Breast epithelium (tissue), 4 donors: ENCODE results near the gene CALN1. TPM values are rescaled to one million over a fixed set of nuclear protein-coding genes. Genes with fewer than 3 reads are reported as not detected.

Experiments
- DNase-seq, 2 donors: peaks; one replicate each; pipeline ENCODE4 v3.0.0-alpha.2; 2019; ENCODE audit warnings: low spot score in 2 of 2
- H3K27ac ChIP-seq, 2 donors: fragments of 200-600 bp; sonication (generic) in 1 of 2; one replicate each; pipeline ENCODE4 v1.5.1; 2016 to 2019; ENCODE audit warnings: mild to moderate bottlenecking in 1 of 2
- H3K27me3 ChIP-seq, 2 donors: fragments of 200-600 bp; sonication (generic) in 1 of 2; one replicate each; pipeline versions ENCODE4 v1.5.1 to v1.6.0; 2017 to 2019; ENCODE audit warnings: control low read depth in 1 of 2, mild to moderate bottlenecking in 1 of 2
- H3K36me3 ChIP-seq: fragments of 200-600 bp; one replicate; pipeline ENCODE4 v1.5.1; 2019
- H3K4me1 ChIP-seq, 2 donors: fragments of 200-600 bp; sonication (generic); one replicate each; pipeline ENCODE4 v1.5.1; 2016 to 2019; ENCODE audit warnings: control low read depth in 1 of 2
- H3K4me3 ChIP-seq, 3 donors: fragments of 200-600 bp; sonication (generic); 1 replicate in 2 of 3; 2 replicates in 1 of 3; pipeline ENCODE4 v1.5.1; 2016 to 2019; ENCODE audit warnings: mild to moderate bottlenecking in 3 of 3, moderate library complexity in 2 of 3
- H3K9me3 ChIP-seq, 2 donors: fragments of 200-600 bp; sonication (generic) in 1 of 2; one replicate each; pipeline ENCODE4 v1.5.1; 2016 to 2019; ENCODE audit warnings: control low read depth in 1 of 2
- POLR2A ChIP-seq: fragments of 450-650 bp; IDR thresholded peaks from one replicate; pipeline ENCODE4 v1.6.1; 2016; ENCODE audit warnings: antibody characterized with exemption, mild to moderate bottlenecking, moderate library complexity
- POLR2AphosphoS5 ChIP-seq, 3 donors: sonication (generic); formaldehyde crosslinking; IDR thresholded peaks; one replicate each; pipeline ENCODE4 v1.6.1; 2017; ENCODE audit warnings: antibody characterized with exemption in 3 of 3
- intact Hi-C: fragments of 100-400 bp; cut with DNase I; formaldehyde crosslinking; loops from one replicate; pipeline ENCODE4 v1.15.1; 2023; ENCODE audit warnings: low total_unique reads
- total RNA-seq, 3 donors: library from RNA; depleted of rRNA; stranded (reverse); fragments of >200 nt; gene quantifications; one replicate each; pipeline ENCODE4 v1.1.0, GENCODE V29; 2016
- TF ChIP-seq, protein P1 (sequence below), 3 donors: fragments of 450-650 bp; IDR thresholded peaks; one replicate each; pipeline ENCODE4 v1.5.1; 2016 to 2017; ENCODE audit warnings: antibody characterized with exemption in 3 of 3, mild to moderate bottlenecking in 3 of 3, moderate library complexity in 3 of 3

The CALN1 gene
- total RNA-seq, 3 donors from 2014 or later, result under 0.01 to 0.33 (median 0.15) TPM

DNA sequence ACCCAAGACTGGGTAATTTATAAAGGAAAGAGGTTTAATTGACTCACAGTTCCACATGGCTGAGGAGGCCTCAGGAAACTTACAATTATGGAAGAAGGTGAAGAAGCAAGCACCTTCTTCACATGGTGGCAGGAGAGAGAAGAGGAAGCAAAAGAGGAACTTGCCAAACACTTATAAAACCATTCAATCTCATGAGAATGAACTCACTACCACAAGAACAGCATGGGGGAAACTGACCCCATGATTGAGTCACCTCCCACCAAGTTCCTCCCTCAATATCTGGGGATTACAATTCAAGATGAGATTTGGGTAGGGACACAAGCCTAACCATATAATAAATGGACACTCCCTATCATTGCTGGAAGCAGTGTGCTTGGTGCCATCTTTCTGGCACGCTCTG is 506.3 kb downstream of the CALN1 start:
- DNase-seq, result no peak

DNA sequence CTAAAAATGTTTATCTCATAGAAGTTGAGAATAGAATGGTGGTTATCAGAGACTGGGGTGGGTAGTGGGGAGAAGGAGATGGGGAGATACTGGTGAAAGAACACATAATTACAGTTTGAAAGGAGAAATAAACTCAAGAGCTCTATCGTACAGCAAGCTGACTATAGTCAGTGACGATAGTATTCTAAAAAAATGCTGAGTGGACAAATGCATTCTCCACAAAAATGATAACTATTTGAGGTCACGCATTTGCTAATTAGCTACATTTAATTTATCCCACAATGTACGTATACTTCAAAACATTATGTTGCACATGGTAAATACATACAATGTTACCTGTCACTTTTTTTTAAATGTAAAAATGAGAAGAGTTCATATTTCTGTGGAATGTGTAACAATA is 507.7 kb downstream of the CALN1 start:
- Histone ChIP-seq H3K27me3 (no peaks in the 10 kb centered on the region), H3K4me3 (no peak overlapping the region), H3K4me1 (no peaks in the 10 kb centered on the region), H3K36me3 (no peaks in the 10 kb centered on the region), H3K27ac (no peak overlapping the region), H3K9me3 (peaks cover 0 to 29% of the 10 kb centered on the region in 2 donors)
- intact Hi-C loops, result no loop called here
- TF ChIP-seq, protein P1, sequence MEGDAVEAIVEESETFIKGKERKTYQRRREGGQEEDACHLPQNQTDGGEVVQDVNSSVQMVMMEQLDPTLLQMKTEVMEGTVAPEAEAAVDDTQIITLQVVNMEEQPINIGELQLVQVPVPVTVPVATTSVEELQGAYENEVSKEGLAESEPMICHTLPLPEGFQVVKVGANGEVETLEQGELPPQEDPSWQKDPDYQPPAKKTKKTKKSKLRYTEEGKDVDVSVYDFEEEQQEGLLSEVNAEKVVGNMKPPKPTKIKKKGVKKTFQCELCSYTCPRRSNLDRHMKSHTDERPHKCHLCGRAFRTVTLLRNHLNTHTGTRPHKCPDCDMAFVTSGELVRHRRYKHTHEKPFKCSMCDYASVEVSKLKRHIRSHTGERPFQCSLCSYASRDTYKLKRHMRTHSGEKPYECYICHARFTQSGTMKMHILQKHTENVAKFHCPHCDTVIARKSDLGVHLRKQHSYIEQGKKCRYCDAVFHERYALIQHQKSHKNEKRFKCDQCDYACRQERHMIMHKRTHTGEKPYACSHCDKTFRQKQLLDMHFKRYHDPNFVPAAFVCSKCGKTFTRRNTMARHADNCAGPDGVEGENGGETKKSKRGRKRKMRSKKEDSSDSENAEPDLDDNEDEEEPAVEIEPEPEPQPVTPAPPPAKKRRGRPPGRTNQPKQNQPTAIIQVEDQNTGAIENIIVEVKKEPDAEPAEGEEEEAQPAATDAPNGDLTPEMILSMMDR (IDR thresholded peaks at IDR 0.05), result no peak
- no peak for TF ChIP-seq POLR2A
- TF ChIP-seq POLR2AphosphoS5 (IDR thresholded peaks at IDR 0.05), result no peak
- no peak for DNase-seq

More for the DNA sequence above, 506.3 kb downstream of the CALN1 start:
- H3K36me3 ChIP-seq, result no peaks in the 10 kb centered on the region
- H3K4me1 ChIP-seq, result no peaks in the 10 kb centered on the region
- H3K9me3 ChIP-seq, result peaks cover 0 to 40% of the 10 kb centered on the region in 2 donors
- H3K4me3 ChIP-seq, result no peak overlapping the region
- intact Hi-C loops, result no loop called here
- no peak overlapping the region for H3K27ac ChIP-seq
- no peaks in the 10 kb centered on the region for H3K27me3 ChIP-seq
- TF ChIP-seq, protein P1 (IDR thresholded peaks at IDR 0.05), result no peak
- TF ChIP-seq POLR2AphosphoS5 (IDR thresholded peaks at IDR 0.05) (no peak), POLR2A (no peak)

DNA sequence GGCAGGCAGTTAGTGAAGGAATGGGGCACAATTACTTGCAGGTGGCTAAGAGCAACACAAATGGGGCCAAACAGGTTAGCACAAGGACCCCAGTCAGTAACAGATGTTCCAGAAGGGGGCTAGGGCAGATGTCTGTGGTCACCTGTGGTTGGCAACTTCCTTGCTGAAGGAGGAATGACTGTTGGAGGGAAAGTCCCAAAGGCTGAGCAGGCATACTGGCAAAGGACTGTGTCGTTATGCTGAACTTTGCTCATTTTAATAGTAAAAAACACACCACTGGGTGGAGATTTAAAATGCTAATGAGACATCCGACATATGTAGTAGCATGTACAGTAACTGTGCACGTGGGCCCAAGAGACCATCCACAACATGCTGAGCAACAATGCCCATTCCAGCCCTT is 511.6 kb downstream of the CALN1 start:
- Histone ChIP-seq H3K27ac (no peak overlapping the region), H3K9me3 (peaks cover 0 to 18% of the 10 kb centered on the region in 2 donors), H3K4me3 (no peak overlapping the region), H3K36me3 (no peaks in the 10 kb centered on the region), H3K27me3 (no peaks in the 10 kb centered on the region), H3K4me1 (no peaks in the 10 kb centered on the region)
- DNase-seq, result no peak
- TF ChIP-seq POLR2A (no peak), POLR2AphosphoS5 (IDR thresholded peaks at IDR 0.05) (no peak)
- TF ChIP-seq, protein P1 (IDR thresholded peaks at IDR 0.05), result no peak
- intact Hi-C loops, result no loop called here

DNA sequence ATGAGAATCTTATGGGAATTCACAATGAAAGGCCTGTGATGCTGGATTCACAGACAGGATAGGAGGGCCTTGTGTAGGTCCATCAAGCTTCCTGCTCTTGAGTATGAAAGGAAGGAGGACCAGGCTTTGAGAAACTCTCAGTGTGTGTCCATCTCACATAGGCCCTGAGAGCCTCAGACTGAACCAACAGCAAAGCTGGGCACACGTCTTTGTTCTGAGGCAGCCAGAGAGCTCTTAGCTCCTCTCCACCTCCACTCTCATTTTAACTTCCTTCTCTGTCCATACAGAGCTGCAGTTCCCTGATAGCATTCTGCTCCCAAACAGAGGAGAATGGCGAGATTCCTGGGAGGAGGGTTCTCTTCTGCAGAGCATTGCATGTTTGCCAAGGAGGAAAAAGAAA is 515.6 kb downstream of the CALN1 start:
- peaks cover 0 to 9% of the 10 kb centered on the region in 2 donors for H3K9me3 ChIP-seq
- no peaks in the 10 kb centered on the region for H3K27me3 ChIP-seq
- no peak overlapping the region for H3K27ac ChIP-seq
- no peaks in the 10 kb centered on the region for H3K36me3 ChIP-seq
- TF ChIP-seq POLR2A (no peak), POLR2AphosphoS5 (IDR thresholded peaks at IDR 0.05) (no peak)
- TF ChIP-seq, protein P1 (IDR thresholded peaks at IDR 0.05), result no peak
- intact Hi-C loops, result loop anchor here (10.0 kb wide), 1 partner anchor 418 kb away; no protein-coding TSS in a partner anchor
- no peaks in the 10 kb centered on the region for H3K4me1 ChIP-seq
- H3K4me3 ChIP-seq, result no peak overlapping the region
- no peak for DNase-seq

DNA sequence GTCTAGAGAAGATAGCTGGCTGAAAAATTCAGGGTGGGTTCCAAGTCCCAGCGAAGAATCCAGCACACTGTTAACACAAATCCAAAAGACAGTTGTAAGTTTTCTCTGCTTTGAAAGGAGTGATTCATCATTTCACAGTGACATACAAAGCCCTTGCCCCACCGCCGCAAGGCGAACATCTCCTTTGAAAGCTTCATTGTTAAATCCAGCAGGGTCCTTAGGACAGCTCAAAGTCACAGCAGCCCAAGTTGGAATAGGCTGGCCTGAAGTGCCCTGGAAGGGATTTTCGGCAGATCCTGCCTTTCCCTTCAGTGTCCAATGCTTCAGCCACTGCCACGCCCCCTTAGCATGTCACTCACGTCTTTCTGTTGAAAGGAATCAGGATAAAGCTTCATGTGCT is 526.1 kb downstream of the CALN1 start:
- Histone ChIP-seq H3K36me3 (no peaks in the 10 kb centered on the region), H3K4me3 (no peak overlapping the region), H3K9me3 (peaks cover 9 to 29% of the 10 kb centered on the region in 2 donors), H3K27ac (no peak overlapping the region), H3K4me1 (no peaks in the 10 kb centered on the region), H3K27me3 (no peaks in the 10 kb centered on the region)
- no peak for DNase-seq
- intact Hi-C loops, result no loop called here
- TF ChIP-seq, protein P1 (IDR thresholded peaks at IDR 0.05), result no peak
- no peak for TF ChIP-seq POLR2A
- no peak for TF ChIP-seq POLR2AphosphoS5 (IDR thresholded peaks at IDR 0.05)
